NCI-H128 (cell line): ENCODE results near the gene PALD1.

Experiments used
- DNase-seq: peaks from one replicate; lab custom pipeline; 2025; ENCODE audit not compliant: unreplicated experiment; lab: John Stamatoyannopoulos, UW

The PALD1 gene

GRCh38 chr10:70535001-70535400 lies 56.4 kb downstream of the PALD1 start:
- no peak for DNase-seq

DNA sequence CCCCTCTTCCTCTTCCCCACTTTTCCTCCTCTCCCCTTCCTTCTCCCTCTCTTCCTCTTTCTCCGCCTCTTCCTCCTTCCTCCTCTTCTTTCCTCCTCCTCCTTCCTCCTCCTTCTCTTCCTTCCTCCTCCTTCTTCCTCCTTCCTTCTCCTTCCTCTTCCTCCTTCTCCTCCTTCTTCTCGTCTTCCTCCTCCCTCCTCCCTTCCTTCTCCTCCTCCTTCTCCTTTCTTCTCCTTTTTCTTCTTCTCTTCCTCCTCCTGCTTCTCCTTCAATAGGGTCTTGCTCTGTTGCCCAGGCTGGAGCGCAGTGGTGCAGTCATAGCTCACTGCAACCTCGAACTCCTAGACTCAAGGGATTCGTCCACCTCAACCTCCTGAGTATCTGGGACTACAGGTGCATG lies 56.9 kb downstream of the PALD1 start:
- no peak for DNase-seq

DNA sequence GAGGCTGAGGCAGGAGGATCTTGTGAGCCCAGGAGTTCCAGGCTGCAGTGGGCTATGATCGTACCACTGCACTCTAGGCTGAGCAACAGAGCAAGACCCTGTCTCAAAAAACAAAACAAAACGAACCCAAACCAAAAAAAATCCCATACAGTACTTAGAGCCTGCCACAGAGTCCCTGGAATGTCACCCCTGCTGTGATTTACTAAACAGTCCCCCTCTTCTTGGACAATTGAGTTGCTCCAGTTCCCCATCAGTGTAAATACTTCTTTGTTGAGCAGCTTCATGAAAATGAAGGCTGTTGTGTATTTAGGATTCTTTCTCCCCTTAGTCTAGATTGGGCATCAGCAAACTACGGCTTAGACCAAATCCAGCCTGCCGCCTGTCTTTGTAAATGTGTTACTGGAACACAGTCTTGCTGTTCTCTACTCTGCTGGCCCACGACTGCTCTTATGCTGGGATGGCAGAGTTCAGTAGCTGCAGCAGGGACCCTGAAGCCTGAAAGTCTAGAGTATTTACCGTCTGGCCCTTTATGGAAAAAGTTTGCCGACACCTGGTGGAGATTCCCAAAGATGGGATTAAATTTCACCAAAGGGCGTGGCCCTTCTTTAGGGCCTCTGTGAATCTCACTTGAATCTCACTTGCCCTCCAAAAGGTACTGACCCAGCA lies 57.8 kb downstream of the PALD1 start:
- DNase-seq = no peak

- no peak for DNase-seq
These were observed 59.0 kb downstream of the PALD1 start for GRCh38 chr10:70537398-70538194.

GRCh38 chr10:70538195-70538520 lies 59.6 kb downstream of the PALD1 start:
- no peak for DNase-seq

- no peak for DNase-seq
These were observed 60.3 kb downstream of the PALD1 start for GRCh38 chr10:70538731-70539338.

DNA sequence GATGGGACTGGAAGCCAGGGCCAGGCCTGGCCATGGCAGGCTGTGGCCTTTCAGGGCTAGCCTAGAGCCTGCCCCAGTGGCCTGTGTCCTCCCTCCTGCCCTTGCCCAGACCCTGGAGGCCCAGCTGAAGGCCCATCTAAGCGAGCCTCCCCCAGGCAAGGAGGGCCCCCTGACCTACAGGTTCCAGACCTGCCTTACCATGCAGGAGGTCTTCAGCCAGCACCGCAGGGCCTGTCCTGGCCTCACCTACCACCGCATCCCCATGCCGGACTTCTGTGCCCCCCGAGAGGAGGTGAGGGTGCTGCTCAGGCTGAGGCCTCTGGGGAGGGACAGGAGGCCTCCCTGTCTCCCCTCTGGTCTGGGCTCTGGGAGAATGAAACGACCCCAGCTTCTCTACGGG lies 60.9 kb downstream of the PALD1 start:
- no peak for DNase-seq

DNA sequence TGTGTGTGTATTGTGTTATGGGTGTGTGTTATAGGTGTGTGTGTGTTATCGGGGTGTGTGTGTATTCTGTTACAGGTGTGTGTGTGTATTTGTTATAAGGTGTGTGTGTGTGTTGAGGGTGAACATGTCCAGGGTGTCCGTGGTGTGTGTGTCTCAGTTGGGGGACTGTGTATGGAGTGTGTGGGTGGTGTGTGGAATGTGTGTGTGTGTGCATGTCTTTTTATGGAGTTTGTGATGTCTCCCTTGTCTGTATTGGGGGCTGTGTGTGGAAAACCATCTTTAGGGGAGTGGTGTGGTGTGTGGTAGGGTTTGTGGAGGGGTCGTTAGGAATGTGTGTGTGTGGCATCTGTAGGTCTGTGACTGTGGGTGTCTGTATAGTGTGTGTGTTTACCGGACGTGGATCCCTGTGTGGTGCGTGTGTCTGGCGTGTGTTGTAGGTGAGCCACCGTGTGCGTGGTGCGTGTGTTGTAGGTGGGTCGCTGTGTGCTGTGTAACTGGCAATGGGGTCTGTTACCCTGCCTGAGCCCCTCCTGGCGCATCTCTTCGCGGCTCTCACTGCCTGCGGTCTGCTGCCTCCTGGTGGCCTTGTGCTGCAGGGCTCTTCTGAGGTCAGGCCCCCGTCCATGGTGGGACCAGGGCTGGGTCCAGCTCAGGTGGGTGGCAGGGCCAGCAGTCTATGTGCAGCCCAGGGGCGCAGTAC lies 61.7 kb downstream of the PALD1 start:
- DNase-seq = no peak

DNA sequence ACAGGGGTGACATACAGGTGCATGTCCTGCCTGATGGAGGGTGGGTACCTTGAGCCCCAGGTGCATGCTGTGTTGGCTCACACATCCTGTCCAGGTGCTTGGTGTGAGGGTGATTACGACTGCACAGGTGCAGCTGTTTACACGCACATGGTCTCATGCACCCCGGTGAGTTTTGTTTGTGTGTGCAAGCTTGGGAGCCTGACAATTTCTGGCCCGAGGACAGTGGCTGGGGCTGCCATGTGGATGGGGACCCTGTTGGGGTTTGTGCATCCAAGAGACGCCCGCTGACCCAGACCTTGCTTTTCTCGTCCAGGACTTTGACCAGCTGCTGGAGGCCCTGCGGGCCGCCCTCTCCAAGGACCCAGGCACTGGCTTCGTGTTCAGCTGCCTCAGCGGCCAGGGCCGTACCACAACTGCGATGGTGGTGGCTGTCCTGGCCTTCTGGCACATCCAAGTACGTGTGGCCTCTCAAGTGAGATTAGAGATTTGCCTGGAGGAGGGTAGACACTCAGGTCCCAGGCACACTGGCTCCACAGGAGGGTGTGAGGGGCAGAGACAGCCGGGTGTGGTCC lies 62.3 kb downstream of the PALD1 start:
- DNase-seq = no peak

DNA sequence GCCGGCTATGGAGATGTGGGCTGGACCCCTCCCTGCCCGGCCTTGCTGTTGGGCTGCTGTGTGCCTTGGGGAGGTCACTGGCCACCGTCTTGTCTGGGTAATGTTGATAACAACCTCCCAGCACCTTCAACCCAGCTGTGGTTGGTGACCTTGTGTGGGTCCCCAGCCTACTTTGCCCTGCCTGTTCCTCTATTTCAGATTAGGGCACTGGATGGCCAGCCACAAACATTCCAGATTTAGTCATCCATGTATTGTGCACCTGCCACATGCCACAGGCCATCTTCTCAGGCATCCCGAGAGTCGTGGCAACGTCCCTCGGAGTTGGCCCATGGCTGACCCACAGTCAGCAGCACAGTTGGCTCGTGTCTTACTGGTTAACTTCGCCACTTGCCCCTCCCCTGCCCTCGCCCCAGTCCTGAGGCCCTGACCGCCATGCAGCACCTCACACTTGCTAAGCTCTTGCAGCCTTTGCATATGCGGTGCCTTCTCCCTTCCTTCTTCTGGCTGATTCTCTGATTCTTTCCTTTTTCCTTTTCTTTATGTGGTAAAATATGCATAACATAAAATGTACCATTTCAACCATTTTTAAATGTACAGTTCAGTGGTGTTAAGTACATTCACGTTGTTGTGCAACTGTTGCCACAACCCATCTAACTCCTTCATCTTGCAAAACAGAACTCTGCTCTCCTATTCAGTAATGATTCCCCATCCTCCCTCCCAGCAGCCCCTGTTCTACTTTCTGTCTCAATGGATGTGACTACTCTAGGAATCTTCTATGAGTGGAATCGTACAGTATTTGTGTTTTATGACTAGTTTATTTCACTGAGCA lies 63.4 kb downstream of the PALD1 start:
- DNase-seq = no peak

DNA sequence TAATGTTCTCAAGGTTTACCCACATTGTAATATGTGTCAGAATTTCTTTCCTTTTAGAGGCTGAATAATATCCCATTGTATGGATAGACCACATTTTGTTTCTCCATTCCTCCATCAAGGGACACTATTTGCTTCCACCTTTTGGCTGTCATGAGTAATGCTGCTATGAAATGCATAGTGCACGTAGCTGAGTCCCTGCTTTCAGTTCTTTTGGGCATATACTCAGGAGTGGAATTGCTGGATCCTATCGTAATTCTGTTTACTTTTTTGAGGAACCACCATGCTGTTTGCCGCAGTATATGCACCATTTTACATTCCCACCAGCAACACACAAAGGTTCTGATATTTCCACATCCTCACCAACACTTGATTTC lies 64.0 kb downstream of the PALD1 start:
- DNase-seq = no peak

DNA sequence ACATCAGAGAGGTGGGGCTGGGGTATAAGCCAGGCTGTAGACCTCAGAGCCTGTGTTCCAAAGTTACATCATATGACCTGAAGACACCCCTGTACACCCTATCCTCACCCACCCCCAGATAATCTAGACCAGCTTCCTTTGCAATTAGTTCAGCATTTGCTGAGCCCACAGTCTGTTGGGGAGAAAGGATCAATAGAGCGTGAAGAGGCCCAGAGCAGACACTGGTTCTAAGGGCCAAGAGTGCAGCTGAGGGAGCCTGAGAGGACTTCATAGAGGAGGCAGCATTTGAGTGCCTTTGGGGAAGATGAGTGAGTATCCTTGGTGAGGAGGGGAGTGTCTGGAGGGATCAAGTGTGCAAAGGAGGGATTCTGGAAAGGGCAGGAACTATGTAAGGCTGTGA lies 65.3 kb downstream of the PALD1 start:
- no peak for DNase-seq

GRCh38 chr10:70544431-70545340 lies 66.1 kb downstream of the PALD1 start:
- DNase-seq = no peak

DNA sequence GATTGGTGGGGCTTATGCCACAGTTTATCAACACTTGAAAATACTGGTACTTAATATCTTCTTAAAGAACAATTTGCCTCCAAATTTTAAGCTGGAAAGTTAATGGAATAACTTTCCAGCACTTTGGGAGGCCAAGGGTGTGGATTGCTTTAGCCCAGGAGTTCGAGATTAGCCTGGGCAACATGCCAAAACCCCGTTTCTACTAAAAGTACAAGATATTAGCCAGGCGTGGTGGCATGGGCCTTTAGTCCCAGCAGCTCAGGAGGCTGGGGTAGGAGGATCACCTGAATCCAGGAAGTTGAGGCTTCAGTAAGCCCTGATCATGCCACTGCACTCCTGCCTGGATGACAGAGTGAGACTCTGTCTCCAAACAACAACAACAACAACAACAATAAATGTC lies 68.0 kb downstream of the PALD1 start:
- DNase-seq = no peak

DNA sequence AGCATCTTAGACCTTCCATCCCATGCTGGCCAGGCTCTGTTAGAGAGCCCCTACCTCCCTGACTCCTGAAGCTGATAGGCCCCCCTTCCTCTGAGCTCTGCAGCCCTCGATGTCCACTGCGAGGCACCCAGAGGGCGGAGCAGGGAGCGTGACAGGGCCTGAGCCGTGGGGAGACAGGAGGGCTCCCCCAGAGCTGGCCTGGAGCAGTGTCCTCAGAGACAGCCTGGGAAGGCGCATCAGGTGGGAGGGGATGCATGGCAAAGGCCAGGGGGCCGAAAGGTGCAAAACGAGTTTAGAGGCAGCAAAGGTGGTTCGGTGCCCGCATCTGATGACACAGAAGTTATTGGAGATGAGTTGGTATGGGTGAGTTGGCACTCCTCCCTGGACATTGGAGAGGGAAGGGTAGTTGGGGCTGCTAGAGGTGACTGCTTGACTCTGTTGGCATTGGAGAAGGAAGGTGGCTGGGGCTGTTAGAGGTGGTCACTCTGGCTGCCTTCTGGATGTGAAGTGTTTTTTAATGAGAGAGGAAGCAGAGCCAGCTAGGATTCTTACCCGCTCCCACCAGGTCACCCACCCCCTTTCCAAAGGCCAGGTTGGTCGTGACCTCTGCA lies 70.9 kb downstream of the PALD1 start:
- no peak for DNase-seq

DNA sequence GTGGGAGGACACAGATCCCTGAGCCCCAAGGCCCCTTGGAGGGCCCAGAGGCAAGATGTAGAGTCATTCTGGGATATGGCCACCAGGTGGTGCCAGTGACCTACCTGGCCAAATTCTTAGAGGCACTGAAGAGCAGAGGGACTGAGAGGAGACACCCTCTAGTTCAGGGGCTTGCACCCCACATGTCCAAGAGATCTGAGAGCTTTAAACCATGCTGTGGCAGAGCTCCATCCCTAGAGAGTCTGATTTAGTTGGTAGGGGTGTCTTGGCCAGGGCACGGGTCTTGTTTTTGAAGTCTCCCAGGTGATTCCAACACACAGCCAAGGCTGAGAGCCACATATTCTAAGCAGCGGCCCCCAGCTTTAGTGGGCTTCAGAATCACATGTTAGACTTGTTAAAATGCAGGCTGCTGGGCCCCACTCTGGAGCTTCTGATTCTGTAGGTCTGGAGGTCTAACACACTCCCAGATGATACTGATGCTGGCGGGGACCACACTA lies 71.4 kb downstream of the PALD1 start:
- peak; percentile 16 for DNase-seq

DNA sequence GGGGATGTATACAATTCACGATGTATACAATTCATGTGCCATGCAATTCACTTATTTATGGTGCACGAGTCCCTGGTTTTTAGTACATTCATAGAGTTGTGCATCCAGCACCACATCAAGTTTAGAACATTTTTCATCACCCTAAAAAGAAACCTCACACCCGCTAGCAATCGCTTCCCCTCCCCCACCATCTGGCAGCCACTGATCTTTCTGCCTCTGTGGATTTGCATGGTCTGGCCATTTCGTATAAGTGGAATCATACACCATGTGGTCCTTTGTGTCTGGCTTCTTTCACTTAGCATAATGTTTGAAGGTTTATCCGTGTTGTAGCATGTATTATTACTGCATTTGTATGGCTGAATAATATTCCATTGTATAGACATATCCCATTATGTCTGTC lies 71.9 kb downstream of the PALD1 start:
- no peak for DNase-seq

DNA sequence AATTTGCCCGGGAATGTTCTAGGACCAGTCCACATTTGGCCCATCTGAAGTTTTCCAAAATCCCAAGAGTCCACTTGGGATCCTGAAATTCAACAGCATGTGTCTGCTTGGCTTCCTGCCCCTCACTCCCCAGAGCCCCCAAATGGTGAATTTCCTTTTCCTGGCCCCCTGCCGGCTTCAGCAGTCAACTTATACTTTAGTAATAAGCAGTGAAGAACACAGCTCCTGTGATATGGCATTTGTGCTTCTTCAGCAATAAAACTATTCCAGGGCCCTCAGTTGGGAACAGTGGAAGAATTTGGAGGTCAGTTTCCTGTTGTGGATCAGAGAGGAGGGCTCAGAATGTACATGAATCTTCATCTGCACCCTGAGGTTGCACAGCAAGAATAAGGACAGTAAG lies 72.9 kb downstream of the PALD1 start:
- DNase-seq = no peak

GRCh38 chr10:70551971-70552422 lies 73.4 kb downstream of the PALD1 start:
- DNase-seq = no peak
